Loucy (cell line): Measurements from ENCODE around the gene CNDP1.

ENCODE experiments used
- H2AFZ ChIP-seq: fragments of 200-600 bp; sonication (generic); 2 replicates; pipeline ENCODE4 v1.6.0; 2016; ENCODE audit warnings: antibody characterized with exemption, mild to moderate bottlenecking, low read length, moderate library complexity
- H3F3A ChIP-seq: fragments of 200-600 bp; 2 replicates; pipeline ENCODE4 v1.6.0; 2016; ENCODE audit warnings: antibody characterized with exemption, low read depth, mild to moderate bottlenecking
- H3K27me3 ChIP-seq: fragments of 200-600 bp; sonication (generic); 2 replicates; pipeline ENCODE4 v1.6.1; 2014; ENCODE audit warnings: low read length, mild to moderate bottlenecking; ENCODE audit not compliant: insufficient read depth, poor library complexity, severe bottlenecking
- H3K36me3 ChIP-seq: fragments of 200-600 bp; sonication (generic); 2 replicates; pipeline ENCODE4 v1.6.1; 2016; ENCODE audit warnings: low read length; ENCODE audit not compliant: insufficient read depth
- H3K4me1 ChIP-seq: fragments of 200-600 bp; sonication (generic); 2 replicates; pipeline ENCODE4 v1.5.1; 2014; ENCODE audit warnings: low read length, mild to moderate bottlenecking; ENCODE audit not compliant: insufficient read depth, poor library complexity, severe bottlenecking
- H3K4me2 ChIP-seq: fragments of 200-600 bp; sonication (generic); 2 replicates; pipeline ENCODE4 v1.6.0; 2014; ENCODE audit warnings: antibody characterized with exemption, low read length, low read depth, mild to moderate bottlenecking; ENCODE audit not compliant: poor library complexity, severe bottlenecking
- H3K4me3 ChIP-seq: fragments of 200-600 bp; sonication (generic); 2 replicates; pipeline ENCODE4 v1.5.1; 2014; ENCODE audit warnings: low read length, mild to moderate bottlenecking, mixed read lengths; ENCODE audit not compliant: poor library complexity, severe bottlenecking
- H3K79me2 ChIP-seq: fragments of 200-600 bp; sonication (generic); 2 replicates; pipeline ENCODE4 v1.6.1; 2014; ENCODE audit warnings: low read length; ENCODE audit not compliant: insufficient read depth
- H3K9ac ChIP-seq: fragments of 200-600 bp; sonication (generic); 2 replicates; pipeline ENCODE4 v1.6.0; 2014; ENCODE audit warnings: mild to moderate bottlenecking, low read depth, low read length, moderate library complexity; ENCODE audit not compliant: poor library complexity, severe bottlenecking
- H3K9me2 ChIP-seq: fragments of 200-600 bp; sonication (generic); replicated peaks from 2 replicates; pipeline ENCODE4 v1.6.1; 2016; ENCODE audit warnings: low read depth, low read length, mixed read lengths
- H3K9me3 ChIP-seq: fragments of 200-600 bp; sonication (generic); 2 replicates; pipeline ENCODE4 v1.6.1; 2014; ENCODE audit warnings: mild to moderate bottlenecking, antibody characterized with exemption, low read length, low read depth; ENCODE audit not compliant: insufficient read depth
- H4K20me1 ChIP-seq: fragments of 200-600 bp; sonication (generic); 2 replicates; pipeline ENCODE4 v1.6.0; 2014; ENCODE audit warnings: antibody characterized with exemption, low read length, mild to moderate bottlenecking; ENCODE audit not compliant: insufficient read depth, poor library complexity, severe bottlenecking
- EZH2phosphoT487 ChIP-seq: fragments of 200-600 bp; IDR thresholded peaks from 2 replicates; pipeline ENCODE4 v1.6.1; 2018; ENCODE audit warnings: antibody characterized with exemption, mild to moderate bottlenecking, moderate library complexity, borderline replicate concordance
- TF ChIP-seq, protein P1 (sequence below): fragments of 200-600 bp; sonication (generic); conservative IDR thresholded peaks from 2 replicates; pipeline ENCODE4 v1.5.1; 2014; ENCODE audit warnings: mild to moderate bottlenecking, antibody characterized with exemption, low read length

The CNDP1 gene

DNA sequence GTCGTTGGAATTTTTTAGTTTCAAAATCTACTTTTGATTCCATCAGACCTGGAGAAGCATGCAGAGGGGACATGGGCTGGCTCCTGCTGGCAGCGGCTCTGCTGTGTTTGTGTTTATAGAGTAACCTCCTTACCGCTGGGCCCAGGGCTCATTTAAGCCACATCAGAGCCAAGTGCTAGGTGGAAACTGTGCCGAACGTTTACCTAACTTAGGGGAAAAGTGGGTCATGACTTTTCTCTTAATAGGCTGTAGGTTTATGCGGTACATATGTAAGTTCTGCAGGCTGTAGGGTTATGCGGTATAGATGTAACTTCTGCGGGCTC lies 20.5 kb upstream of the CNDP1 start:
- no peak overlapping the region for H3K4me3 ChIP-seq
- H3K79me2 ChIP-seq, result no peaks in the 10 kb centered on the region
- no peaks in the 10 kb centered on the region for H4K20me1 ChIP-seq
- TF ChIP-seq EZH2phosphoT487, result no peak
- TF ChIP-seq, protein P1, sequence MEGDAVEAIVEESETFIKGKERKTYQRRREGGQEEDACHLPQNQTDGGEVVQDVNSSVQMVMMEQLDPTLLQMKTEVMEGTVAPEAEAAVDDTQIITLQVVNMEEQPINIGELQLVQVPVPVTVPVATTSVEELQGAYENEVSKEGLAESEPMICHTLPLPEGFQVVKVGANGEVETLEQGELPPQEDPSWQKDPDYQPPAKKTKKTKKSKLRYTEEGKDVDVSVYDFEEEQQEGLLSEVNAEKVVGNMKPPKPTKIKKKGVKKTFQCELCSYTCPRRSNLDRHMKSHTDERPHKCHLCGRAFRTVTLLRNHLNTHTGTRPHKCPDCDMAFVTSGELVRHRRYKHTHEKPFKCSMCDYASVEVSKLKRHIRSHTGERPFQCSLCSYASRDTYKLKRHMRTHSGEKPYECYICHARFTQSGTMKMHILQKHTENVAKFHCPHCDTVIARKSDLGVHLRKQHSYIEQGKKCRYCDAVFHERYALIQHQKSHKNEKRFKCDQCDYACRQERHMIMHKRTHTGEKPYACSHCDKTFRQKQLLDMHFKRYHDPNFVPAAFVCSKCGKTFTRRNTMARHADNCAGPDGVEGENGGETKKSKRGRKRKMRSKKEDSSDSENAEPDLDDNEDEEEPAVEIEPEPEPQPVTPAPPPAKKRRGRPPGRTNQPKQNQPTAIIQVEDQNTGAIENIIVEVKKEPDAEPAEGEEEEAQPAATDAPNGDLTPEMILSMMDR, result no peak
- no peaks in the 10 kb centered on the region for H3K4me1 ChIP-seq
- H3K9me2 ChIP-seq, result no peaks in the 10 kb centered on the region
- H3K9ac ChIP-seq, result no peak overlapping the region
- peaks cover 74% of the 10 kb centered on the region; the same call in 1 of the 2 replicates for H3K36me3 ChIP-seq
- H3K9me3 ChIP-seq, result no peaks in the 10 kb centered on the region
- no peak overlapping the region for H3K4me2 ChIP-seq
- no peaks in the 10 kb centered on the region for H3K27me3 ChIP-seq
- H3F3A ChIP-seq, result no peaks in the 10 kb centered on the region
- H2AFZ ChIP-seq, result no peak overlapping the region

DNA sequence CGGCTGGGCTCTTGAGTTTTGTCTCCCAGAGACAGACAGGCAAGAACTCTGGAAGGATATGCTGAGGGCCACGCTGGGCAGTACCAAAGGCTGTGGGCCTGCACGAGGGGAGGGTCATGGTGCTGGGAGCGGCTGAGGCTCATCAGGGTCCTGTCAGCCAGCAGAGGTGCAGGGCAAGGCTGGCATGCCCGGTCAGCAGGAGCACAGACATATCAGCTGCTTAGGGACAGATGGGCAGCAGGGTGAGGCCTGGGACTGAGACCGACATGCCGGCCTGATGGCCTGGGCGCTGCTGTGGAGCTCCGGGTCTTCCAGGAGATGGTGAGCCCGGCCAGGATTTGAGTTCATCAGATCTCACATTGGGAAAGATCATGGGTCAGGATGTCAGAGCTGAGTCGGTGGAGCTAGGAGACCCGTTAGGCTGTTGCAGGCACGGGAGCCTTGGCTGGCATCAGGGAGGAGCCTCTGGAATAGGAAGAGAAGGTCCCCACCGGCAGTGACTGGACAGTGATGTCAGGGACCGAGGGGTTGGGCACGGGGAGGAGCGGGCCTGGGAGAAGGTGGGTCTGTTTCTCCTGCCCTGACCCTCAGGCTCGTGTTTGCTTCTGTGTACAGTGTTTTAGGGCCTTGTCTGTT lies 19.3 kb upstream of the CNDP1 start:
- no peak overlapping the region for H2AFZ ChIP-seq
- H3K4me3 ChIP-seq, result no peak overlapping the region
- H3K4me1 ChIP-seq, result no peaks in the 10 kb centered on the region
- no peaks in the 10 kb centered on the region for H4K20me1 ChIP-seq
- no peak for TF ChIP-seq EZH2phosphoT487
- TF ChIP-seq, protein P1, result no peak
- peaks cover 74% of the 10 kb centered on the region; the same call in 1 of the 2 replicates for H3K36me3 ChIP-seq
- no peak overlapping the region for H3K4me2 ChIP-seq
- H3F3A ChIP-seq, result no peaks in the 10 kb centered on the region
- H3K9me2 ChIP-seq, result no peaks in the 10 kb centered on the region
- H3K9ac ChIP-seq, result no peak overlapping the region
- H3K9me3 ChIP-seq, result no peaks in the 10 kb centered on the region
- no peaks in the 10 kb centered on the region for H3K27me3 ChIP-seq
- no peaks in the 10 kb centered on the region for H3K79me2 ChIP-seq

DNA sequence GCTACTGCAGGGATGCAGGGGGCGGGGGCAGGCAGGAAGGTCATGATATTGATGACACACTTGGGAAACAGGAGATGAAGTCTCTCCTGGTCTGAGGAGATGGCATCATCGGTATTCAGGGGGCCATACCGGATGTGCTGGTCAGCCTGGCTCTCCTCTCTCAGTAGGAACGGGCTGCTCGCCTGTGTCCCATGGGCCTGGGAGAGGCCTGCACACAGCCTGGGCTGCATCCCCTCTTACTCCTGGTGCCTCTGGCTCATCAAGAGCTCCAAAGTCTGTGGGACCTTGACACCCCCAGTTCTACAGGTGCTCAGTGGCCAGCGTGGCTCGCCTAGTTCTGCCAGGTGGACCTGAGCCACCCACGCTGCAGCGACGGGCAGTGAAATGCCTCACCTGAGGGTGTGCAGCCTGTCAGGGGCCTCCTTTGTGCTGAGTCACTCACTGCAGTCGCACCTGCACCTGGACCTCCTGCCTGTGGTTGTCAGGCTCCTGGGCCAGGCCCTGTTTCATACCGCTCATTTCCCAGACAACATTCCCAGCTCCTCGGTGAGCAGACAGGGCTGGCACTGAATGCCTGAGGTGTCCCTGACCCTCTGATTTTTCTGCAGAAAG lies 18.6 kb upstream of the CNDP1 start:
- no peaks in the 10 kb centered on the region for H3K4me1 ChIP-seq
- H3K9me2 ChIP-seq, result no peaks in the 10 kb centered on the region
- H3K79me2 ChIP-seq, result no peaks in the 10 kb centered on the region
- no peaks in the 10 kb centered on the region for H3K27me3 ChIP-seq
- no peak overlapping the region for H3K9ac ChIP-seq
- no peaks in the 10 kb centered on the region for H3K9me3 ChIP-seq
- H2AFZ ChIP-seq, result no peak overlapping the region
- no peak for TF ChIP-seq EZH2phosphoT487
- TF ChIP-seq, protein P1, result no peak
- no peak overlapping the region for H3K4me2 ChIP-seq
- H4K20me1 ChIP-seq, result no peaks in the 10 kb centered on the region
- H3F3A ChIP-seq, result no peaks in the 10 kb centered on the region
- H3K36me3 ChIP-seq, result peaks cover 72% of the 10 kb centered on the region; the same call in 1 of the 2 replicates
- H3K4me3 ChIP-seq, result no peak overlapping the region
